Ectodermal cell (in vitro differentiated cells): ENCODE results near the gene KAZALD1.

Source experiments
- H3K27ac ChIP-seq: 2 replicates; pipeline ENCODE4 v1.7.0; 2013; ENCODE audit warnings: mild to moderate bottlenecking, low read depth, low read length; ENCODE audit not compliant: insufficient read depth, poor library complexity, severe bottlenecking
- H3K27me3 ChIP-seq: 2 replicates; pipeline ENCODE4 v1.7.0; 2013; ENCODE audit warnings: mild to moderate bottlenecking, low read length; ENCODE audit not compliant: insufficient read depth, control insufficient read depth, poor library complexity, severe bottlenecking
- H3K36me3 ChIP-seq: one replicate; pipeline ENCODE4 v1.7.0; 2013; ENCODE audit warnings: low read length; ENCODE audit not compliant: control insufficient read depth, insufficient read depth
- H3K4me1 ChIP-seq: one replicate; pipeline ENCODE4 v1.7.0; 2013; ENCODE audit warnings: low read length; ENCODE audit not compliant: control insufficient read depth, insufficient read depth
- H3K4me3 ChIP-seq: 2 replicates; pipeline ENCODE4 v1.7.0; 2013; ENCODE audit warnings: low read depth, low read length, control low read depth; ENCODE audit not compliant: insufficient read depth
- H3K9me3 ChIP-seq: 2 replicates; pipeline ENCODE4 v1.7.0; 2013; ENCODE audit warnings: mild to moderate bottlenecking, low read length, moderate library complexity; ENCODE audit not compliant: control insufficient read depth
- WGBS, 2 experiments: methylation state at CpG; one replicate each; pipeline ENCODE4 v1.1.7; 2013; ENCODE audit warnings: missing lambda C conversion rate in 2 of 2; 5-methylcytosine and 5-hydroxymethylcytosine counted together

Gene KAZALD1

GRCh38 chr10:101095004-101095403 is 33.2 kb downstream of the KAZALD1 start:
- 93 to 96% methylated on average over 6 of the region's 6 CpGs for WGBS, 2 experiments
- Histone ChIP-seq H3K4me1 (peaks cover 23% of the 10 kb centered on the region), H3K4me3 (no peak overlapping the region), H3K27ac (no peak overlapping the region), H3K9me3 (no peaks in the 10 kb centered on the region), H3K27me3 (peaks cover 55% of the 10 kb centered on the region), H3K36me3 (no peaks in the 10 kb centered on the region)

DNA sequence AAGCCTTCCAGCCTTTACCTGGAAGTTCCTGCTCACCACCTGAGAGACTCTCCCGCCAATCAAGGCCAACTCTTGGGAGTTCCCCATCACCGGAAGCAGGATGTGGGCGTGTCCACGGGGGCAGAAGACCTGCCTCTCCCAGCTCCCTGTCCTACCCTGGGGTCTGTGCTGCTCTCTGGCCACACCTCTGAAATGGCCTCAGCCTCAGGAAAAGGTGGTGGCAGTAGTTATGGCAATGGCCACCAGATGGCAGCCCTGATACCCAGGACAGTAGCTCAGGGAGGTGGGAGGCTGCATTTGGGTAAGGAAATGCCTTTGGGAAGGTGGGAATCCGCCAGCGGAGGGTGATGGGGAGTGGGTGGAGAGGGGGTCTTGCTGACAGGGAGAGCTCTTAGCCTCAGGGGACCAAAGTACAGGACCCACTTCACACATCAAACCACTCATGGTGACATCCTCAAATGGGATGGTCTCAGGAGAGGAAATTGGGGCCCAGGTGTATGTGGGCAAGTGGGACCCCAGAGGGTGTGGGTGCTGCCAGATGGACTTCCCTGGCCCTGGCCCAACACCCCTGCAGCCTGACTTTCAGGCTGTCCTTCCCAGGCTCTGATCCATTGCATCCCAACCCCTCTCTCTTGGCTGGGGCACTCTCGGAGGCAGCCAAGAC is 33.9 kb downstream of the KAZALD1 start:
- no peak overlapping the region for H3K4me3 ChIP-seq
- no peaks in the 10 kb centered on the region for H3K9me3 ChIP-seq
- 17 to 20% methylated on average over 7 of the region's 7 CpGs for WGBS, 2 experiments
- H3K4me1 ChIP-seq = peaks cover 23% of the 10 kb centered on the region
- no peak overlapping the region for H3K27ac ChIP-seq
- H3K36me3 ChIP-seq = no peaks in the 10 kb centered on the region
- H3K27me3 ChIP-seq = peaks cover 56% of the 10 kb centered on the region

DNA sequence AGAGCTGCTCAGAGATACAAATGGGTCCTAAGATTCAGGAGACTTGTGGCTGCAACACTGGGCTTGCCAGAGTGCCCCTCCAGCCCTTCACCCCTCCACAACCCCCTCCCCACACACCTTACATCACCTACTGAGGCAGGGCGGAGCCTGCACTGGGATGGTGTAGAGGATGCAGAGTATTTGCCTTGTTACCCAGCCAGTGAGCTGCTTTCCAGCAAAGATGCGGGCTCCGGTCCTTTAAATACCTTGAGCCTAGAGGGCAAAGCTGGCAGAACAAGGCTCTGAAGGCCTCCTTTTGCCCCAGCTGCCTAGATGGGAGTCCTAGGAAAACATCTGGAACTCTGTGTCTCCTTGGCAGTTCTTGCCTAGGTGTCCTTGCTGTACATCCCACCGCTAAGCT is 34.6 kb downstream of the KAZALD1 start:
- WGBS, 2 experiments = 89 to 92% methylated on average over 4 of the region's 4 CpGs
- no peak overlapping the region for H3K4me3 ChIP-seq
- no peaks in the 10 kb centered on the region for H3K36me3 ChIP-seq
- H3K9me3 ChIP-seq = no peaks in the 10 kb centered on the region
- no peak overlapping the region for H3K27ac ChIP-seq
- peaks cover 49% of the 10 kb centered on the region for H3K27me3 ChIP-seq
- H3K4me1 ChIP-seq = peaks cover 23% of the 10 kb centered on the region

DNA sequence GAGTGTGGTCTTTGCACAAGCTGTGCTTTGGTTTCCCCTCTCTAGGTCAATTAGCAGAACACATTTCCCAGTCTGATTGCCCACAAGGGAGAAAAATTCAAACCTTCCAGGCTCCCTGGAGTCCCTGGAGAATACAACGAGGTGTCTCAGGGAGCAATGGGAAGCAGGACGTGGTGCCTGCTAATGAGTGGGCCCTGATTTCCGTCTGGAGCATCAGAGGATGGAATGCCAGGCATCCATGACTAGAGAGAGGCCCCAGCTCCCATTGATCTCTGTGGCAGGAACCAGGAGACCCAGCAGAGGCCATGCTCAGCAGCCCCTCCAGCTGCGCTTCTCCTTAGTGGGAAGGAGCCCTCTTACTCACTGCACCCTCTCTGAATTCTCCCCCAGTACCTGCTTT is 36.1 kb downstream of the KAZALD1 start:
- Histone ChIP-seq H3K27ac (no peak overlapping the region), H3K4me1 (peaks cover 20% of the 10 kb centered on the region), H3K27me3 (peaks cover 50% of the 10 kb centered on the region), H3K36me3 (no peaks in the 10 kb centered on the region), H3K9me3 (no peaks in the 10 kb centered on the region), H3K4me3 (no peak overlapping the region)
- 43 to 51% methylated on average over 4 of the region's 4 CpGs for WGBS, 2 experiments

GRCh38 chr10:101099901-101100300 is 38.1 kb downstream of the KAZALD1 start:
- Histone ChIP-seq H3K36me3 (no peaks in the 10 kb centered on the region), H3K27me3 (peaks cover 52% of the 10 kb centered on the region)

DNA sequence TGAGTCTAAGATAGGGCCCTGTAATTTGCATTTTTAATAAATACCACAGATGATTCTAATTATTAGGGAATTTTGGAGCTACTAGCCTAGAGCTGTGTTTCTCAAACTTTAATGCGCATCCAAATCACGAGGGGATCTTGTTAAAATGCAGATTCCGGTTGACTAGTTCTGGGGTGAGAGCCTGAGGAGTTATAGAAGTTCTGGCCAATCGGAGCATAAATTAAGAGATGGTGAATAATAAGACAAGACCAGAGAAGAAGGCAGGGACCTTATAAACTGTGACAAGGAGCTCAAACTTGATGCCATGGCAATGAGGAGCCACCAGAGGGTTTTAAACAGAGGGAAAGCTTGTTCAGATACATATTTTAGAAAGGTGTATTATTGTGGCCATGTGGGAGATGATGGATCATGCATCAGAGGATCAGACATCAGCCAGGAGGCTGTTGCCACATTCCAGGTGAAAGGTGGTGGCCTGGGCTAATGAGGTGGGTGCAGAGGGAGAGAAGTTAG is 39.6 kb downstream of the KAZALD1 start:
- Histone ChIP-seq H3K4me1 (no peaks in the 10 kb centered on the region), H3K9me3 (no peaks in the 10 kb centered on the region), H3K27ac (no peak overlapping the region), H3K4me3 (no peak overlapping the region), H3K36me3 (no peaks in the 10 kb centered on the region), H3K27me3 (peaks cover 46% of the 10 kb centered on the region)
- 69 to 70% methylated on average over 4 of the region's 4 CpGs for WGBS, 2 experiments

More at GRCh38 chr10:101099901-101100300, 38.1 kb downstream of the KAZALD1 start:
- 83 to 90% methylated on average over 6 of the region's 6 CpGs for WGBS, 2 experiments
- H3K4me1 ChIP-seq = no peaks in the 10 kb centered on the region
- no peak overlapping the region for H3K4me3 ChIP-seq
- H3K9me3 ChIP-seq = no peaks in the 10 kb centered on the region
- H3K27ac ChIP-seq = no peak overlapping the region

DNA sequence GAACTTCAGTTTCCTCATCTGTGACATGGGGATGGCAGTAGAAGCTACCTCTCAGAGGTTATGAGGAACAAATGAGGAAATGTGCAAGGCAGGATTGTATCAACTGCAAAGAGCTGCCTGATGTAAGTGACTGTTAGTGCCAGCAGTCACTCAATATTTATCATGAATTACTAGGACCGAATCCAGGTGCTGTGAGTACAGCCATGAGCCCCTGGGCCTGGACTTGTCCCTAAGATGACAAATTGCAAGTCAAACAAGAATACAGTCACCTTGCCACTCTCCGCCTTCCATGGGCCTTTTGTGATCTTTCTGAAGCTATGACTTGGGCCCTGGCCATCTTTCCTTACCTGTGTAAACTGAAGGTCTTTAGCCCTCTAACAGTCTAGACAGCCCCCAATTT is 41.6 kb downstream of the KAZALD1 start:
- H3K27ac ChIP-seq = no peak overlapping the region
- H3K27me3 ChIP-seq = peaks cover 37% of the 10 kb centered on the region
- no peak overlapping the region for H3K4me3 ChIP-seq
- no peaks in the 10 kb centered on the region for H3K36me3 ChIP-seq
- no peaks in the 10 kb centered on the region for H3K4me1 ChIP-seq
- no peaks in the 10 kb centered on the region for H3K9me3 ChIP-seq
- whole genome bisulfite sequencing, 2 experiments = 83 to 91% methylated on average over 2 of the region's 2 CpGs

GRCh38 chr10:101106351-101106750 is 44.6 kb downstream of the KAZALD1 start:
- Histone ChIP-seq H3K4me1 (no peaks in the 10 kb centered on the region), H3K27me3 (peaks cover 24% of the 10 kb centered on the region), H3K27ac (no peak overlapping the region), H3K4me3 (no peak overlapping the region), H3K9me3 (no peaks in the 10 kb centered on the region), H3K36me3 (no peaks in the 10 kb centered on the region)
- WGBS, 2 experiments = 82 to 85% methylated on average over 5 of the region's 6 CpGs

GRCh38 chr10:101107771-101108170 is 46.0 kb downstream of the KAZALD1 start:
- Histone ChIP-seq H3K4me3 (no peak overlapping the region), H3K9me3 (no peaks in the 10 kb centered on the region), H3K27me3 (peaks cover 12% of the 10 kb centered on the region), H3K27ac (no peak overlapping the region), H3K36me3 (no peaks in the 10 kb centered on the region), H3K4me1 (no peaks in the 10 kb centered on the region)
- WGBS, 2 experiments = 92 to 93% methylated on average over 5 of the region's 5 CpGs

DNA sequence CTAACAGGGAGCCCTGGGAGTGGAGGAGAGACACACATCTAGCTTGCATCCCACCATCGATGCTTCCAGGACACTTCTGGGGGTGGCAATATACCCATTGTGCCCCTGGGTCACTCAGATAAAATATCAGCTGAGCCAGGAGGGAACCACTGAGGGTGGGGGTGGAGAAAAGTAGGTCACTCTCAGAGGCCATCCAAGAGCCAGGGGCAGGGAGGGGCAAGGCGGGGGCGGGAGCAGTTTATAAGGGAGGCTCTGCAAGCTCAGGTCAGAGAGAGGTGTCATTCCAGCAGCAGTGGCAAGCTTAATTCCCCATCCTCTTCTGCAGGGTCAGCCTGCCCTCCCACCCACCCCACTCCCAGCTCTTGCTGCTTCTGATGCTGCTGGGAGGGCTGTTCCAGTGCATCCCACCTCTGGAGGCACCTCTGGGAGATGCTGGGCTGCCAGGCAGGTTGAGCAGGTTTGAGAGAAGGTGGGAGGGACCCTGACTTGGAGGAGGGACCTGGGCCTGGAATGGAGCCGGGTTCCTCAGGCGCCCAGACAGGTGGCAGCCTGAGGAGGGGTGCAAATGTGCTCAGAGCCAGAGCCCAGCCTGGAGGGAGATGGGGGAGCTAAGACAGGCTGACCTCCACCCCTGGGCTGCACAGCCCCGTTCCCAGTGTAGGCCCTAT is 49.2 kb downstream of the KAZALD1 start:
- Histone ChIP-seq H3K27ac (no peak overlapping the region), H3K36me3 (no peaks in the 10 kb centered on the region), H3K9me3 (no peaks in the 10 kb centered on the region), H3K4me1 (peaks cover 7% of the 10 kb centered on the region), H3K27me3 (peaks cover 25% of the 10 kb centered on the region), H3K4me3 (no peak overlapping the region)
- 79 to 87% methylated on average over 6 of the region's 6 CpGs for WGBS, 2 experiments
